HG03520 (cell line): Measurements from ENCODE around the gene NTSR1.

Source experiments
- ATAC-seq: cut with Tn5 transposase; IDR thresholded peaks from one replicate; pipeline ENCODE4 v1.9.1; 2021; ENCODE audit warnings: mild to moderate bottlenecking, moderate library complexity; ENCODE audit not compliant: unreplicated experiment

NTSR1 gene

DNA sequence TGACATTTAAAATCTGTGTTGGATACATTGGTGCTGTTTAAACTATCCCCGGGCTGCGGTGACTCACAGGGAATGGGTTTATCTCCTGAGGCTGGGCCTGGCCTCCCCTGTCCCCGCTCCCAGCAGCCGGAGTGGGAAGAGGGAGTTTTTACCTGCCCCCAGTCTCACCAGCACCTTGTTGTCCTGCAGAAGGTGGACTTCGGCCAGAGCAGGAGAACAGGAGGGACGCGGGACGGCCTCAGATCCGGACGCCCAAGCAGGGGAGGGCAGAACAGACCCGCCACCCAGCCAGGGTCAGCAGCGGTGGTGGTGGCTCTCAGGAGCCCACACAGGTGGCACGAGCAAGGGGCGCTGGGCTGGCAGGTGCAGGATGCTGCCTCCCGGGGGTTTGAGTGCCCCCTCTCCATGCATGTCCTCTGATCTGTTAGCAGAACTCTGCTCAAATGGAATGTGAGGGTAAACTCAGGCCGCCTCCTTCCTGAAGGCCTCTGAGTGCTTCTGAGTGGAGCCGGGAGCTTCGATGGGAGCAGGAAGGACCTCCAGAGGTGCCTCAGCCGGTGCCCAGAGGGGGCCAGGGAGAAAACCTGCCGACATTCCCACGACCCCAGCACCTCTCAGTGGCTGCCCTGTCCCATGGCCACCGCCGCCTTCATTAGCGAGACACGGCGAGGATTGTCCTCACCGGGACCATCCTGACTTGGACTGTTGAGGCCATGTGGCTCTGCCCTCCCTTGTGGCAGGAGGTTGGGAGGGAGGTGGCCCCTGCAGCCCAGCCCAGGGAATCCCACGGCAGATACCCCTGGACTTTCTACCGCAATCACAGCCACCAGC is 44.2 kb downstream of the NTSR1 start:
- ATAC-seq = no peak

GRCh38 chr20:62753626-62754025 is 45.0 kb downstream of the NTSR1 start:
- no peak for ATAC-seq

DNA sequence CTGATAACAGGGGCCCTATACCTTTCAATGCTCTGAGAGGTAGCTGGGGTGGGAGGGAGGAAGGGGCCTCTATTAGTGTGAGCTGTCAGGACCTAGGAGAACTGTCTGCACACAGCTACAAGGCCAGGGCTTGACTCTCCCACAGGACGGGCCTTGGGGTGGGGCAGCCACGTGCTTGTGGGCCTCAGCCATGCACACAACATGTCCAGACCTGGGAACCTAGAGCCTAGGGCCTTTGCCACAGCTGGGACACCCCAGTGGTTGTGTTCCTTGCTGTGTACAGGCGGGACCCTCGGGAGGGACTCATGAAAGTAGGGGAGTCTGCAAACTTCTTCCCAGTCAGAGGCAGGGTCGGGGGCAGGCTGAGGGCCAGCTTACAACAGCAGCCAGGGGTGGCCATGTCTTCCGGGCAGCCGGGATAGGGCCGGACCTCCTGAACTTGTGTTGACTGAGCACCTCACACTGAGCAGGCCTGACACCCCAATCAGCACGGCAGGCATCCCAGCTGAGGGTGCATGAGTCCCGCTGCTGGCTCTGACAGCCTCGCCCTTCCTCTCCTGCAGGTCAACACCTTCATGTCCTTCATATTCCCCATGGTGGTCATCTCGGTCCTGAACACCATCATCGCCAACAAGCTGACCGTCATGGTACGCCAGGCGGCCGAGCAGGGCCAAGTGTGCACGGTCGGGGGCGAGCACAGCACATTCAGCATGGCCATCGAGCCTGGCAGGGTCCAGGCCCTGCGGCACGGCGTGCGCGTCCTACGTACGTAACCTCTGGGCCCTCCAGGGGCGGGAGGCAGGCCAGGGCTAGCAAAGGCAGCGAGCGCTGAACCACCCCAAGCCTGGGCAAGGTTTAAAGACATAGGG is 45.7 kb downstream of the NTSR1 start:
- no peak for ATAC-seq

DNA sequence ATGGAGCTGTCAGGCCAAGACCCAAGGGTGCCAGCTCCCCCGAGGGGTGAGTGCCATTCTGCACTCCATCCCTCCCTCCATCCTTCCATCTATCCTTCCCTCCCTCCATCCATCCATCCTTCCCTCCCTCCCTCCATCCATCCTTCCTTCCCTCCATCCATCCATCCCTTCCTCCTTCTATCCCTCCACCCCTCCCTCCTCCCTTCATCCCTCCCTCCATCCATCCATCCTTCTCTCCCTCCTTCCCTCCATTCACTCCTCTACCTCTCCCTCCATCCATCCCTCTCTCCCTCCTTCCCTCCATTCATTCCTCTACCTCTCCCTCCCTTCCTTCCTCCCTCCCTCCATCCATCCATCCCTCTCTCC is 46.3 kb downstream of the NTSR1 start:
- no peak for ATAC-seq

DNA sequence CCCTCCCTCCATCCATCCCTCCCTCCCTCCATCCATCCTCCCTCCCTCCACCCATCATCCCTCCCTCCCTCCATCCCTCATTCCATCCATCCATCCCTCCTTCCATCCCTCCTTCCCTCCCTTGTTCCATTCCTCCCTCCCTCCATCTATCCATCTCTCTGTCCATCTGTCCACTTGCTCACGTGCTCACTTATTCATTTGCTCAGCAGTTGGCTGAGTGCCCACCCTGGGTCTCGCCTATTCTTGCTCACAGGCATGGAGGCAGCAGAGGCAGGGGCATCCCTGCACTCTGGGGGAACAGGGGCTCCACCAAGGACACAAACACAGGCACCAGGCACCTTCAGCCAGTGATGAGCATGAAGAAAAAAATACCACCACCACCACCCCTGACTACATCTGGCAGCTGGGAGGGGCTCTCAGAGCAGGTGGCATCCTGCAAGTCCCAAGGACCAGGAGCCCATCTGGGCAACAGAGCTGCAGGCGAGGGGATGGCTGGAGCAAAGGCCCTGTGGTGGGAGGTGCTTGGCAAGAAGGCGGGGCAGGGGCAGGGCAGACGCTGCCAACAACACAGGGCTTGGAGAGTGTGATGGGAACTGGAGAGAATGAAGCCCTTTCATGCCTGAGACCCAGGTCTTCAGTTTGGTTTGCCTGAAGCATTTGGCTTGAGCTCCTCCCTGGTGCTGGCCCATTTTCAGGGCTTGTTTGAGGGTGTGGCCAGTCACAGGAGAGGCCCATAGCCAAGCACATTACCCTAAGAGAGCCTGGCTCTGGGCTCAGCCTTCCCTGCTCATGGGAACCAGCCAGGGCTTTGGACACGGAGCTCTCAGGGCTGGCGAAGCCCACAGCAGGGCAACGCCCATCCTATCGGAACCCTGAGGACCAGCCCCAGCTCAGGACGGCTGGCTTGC is 47.4 kb downstream of the NTSR1 start:
- no peak for ATAC-seq

DNA sequence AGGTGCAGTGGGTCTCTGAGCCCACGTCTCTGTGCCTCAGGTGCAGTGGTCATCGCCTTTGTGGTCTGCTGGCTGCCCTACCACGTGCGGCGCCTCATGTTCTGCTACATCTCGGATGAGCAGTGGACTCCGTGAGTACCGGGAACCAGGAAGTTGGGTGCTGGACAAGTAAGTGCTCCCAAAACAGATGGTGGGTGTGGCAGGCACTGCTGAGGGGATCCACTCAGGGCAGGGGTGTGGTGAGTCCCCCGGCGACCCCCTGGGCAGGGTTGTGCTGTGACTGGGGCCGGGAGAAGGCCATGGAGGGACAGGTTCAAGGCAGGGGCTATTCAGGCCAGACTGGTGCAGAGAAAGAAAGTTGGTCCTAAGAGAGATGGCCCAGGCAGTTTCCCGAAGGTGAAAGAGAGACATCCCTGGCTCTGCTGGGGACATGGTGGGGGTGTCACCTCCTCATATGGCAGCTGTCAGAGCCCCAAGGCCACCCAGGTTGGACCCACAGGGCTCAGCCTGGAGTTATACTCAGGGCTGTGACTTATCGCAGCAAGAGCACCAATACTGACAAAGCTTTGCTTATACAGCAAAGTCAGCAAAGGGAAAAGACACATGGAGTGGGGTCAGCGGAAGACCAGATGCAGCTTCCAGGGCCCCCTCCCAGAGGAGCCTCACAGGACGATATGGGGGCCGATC is 49.7 kb downstream of the NTSR1 start:
- ATAC-seq = no peak

- ATAC-seq = no peak
These were observed 51.4 kb downstream of the NTSR1 start for GRCh38 chr20:62759981-62760431.

DNA sequence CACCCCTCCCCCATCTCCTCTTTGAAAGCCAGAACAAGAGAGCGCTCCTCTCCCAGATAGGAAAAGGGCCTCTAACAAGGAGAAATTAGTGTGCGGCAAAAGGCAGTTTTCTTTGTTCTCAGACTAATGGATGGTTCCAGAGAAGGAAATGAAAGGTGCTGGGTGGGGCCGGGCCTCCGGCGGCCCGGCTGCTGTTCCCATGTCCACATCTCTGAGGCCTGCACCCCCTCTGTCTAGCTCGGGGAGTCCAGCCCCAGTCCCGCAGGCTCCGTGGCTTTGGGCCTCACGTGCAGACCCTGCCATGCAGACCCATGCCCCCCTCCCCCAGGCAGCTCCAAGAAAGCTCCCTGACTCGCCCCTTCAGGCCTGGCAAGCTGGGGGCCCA is 51.8 kb downstream of the NTSR1 start:
- ATAC-seq = no peak

GRCh38 chr20:62760856-62761758 is 52.5 kb downstream of the NTSR1 start:
- ATAC-seq = no peak

DNA sequence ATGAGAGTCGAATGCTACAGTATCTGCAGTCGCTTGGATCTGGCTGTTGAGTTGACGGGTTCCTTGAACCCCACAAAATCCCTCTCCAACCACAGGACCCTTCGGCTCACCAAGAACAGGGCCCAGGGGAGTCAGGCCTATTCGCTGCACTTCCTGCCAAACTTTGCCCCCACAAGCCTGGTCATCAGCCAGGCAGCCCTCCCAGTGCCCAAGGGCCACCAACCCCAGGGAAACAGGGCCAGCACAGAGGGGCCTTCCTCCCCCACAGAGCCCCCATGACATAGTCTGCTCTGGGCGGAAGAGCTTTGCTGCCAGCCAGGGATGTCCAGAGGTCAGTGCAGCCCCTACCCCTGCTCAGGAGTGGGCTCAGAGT is 53.1 kb downstream of the NTSR1 start:
- no peak for ATAC-seq

DNA sequence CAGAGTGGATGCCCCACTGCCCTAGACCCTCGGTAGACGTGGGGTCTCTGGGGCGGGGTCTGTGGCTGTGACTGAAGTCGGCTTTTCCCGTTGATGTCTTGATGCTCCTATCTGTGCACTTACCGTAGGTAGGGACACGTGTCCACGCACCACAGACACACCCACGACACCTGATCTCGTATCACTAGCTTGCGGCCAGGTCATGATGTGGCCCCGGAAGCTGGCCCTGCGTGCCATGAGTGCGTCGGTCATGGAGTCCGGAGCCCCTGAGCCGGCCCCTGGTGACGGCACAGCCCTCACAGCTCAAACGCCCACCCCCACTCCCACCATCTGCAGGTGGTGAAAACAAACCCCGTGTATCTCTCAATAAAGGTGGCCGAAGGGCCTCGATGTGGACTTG is 53.7 kb downstream of the NTSR1 start:
- ATAC-seq = no peak

GRCh38 chr20:62762801-62763368 is 54.2 kb downstream of the NTSR1 start:
- no peak for ATAC-seq

- no peak for ATAC-seq
These were observed 54.8 kb downstream of the NTSR1 start for GRCh38 chr20:62763404-62763803.

DNA sequence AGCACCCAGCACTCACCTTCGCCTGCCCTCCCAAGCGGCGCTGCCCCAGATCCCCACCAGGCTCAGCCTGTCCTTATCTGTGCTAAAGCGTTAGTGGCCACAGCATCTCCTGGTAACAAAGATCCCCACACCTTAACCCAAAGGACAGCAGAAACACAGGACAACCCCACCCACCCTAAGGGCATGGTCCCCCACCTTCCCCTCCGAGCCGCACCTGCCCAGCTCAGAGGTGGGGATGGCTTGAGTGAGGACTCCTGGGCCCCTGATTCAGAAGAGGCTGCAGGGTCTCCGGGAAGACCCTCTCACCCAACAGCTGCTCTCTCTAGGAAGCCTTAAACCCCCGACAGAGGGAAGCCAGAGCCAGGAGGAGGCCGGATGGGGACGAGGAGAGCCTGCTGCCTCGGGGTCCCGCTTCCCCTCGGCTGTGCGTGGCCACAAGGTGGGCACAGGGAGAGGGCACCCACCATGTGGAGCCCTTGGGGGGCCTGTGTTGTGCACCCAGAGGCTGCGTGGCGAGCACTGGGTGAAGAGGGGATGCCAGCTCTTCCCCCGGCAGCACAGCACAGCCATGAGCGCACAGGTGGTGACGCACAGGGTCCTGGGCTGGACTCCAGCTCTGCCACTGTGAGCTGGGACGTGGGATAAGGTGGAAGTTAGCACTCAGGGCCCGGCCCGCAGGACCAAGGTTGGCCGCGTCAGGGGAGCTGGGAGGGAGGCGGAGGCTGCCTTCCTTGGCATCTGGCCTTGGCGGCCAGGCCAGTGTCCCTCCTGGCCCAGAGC is 55.7 kb downstream of the NTSR1 start:
- no peak for ATAC-seq

DNA sequence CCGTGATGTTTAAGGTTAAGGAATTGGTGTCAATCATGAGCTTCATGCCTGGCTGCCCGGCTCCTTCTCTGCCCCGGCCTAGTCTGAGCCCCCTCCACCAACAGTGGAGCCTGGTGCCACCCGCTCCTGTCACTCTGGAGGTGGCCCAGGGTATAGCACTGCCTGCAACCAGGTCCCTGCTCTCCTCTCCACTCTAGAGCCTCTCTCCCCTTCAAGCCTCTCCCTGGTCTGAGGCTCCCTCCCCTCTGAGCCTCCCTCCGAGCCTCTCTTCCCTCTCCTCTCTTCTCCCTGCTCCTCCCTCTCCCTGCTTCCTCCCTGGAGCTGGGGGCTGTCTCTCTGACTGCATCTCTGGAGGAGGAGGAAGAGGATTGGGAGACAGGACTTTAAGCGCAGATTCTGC is 56.4 kb downstream of the NTSR1 start:
- no peak for ATAC-seq

DNA sequence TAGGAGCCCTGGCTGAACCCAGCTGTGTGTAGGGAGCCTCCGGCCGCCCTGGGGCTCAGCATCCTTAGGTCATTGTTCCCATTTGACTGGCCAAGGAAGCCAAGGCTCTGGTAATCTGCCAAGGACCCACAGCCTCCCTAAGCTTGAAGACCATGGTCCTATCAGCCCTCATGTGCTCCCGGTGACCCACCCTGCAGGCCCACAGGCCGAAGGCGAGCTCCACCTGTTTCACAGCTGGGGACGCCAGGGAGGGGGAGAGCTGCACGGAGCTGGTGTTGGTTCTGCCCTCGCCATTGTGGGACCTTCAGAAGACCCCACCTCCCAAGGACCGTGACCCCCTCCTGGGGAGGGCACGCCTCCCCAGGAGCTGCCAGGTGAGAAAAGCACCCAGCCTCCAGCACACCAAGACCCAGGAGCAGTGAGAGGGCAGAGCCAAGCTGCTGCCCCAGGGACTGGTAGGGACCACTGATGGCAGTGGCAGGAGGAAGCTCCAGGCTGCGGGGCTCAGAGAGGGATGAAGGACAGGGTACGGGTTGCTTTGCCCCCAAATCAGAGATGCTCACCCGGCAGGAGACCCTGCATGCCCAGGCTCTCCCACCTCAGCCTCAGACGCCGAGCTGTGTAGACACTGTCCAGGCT is 56.9 kb downstream of the NTSR1 start:
- no peak for ATAC-seq

DNA sequence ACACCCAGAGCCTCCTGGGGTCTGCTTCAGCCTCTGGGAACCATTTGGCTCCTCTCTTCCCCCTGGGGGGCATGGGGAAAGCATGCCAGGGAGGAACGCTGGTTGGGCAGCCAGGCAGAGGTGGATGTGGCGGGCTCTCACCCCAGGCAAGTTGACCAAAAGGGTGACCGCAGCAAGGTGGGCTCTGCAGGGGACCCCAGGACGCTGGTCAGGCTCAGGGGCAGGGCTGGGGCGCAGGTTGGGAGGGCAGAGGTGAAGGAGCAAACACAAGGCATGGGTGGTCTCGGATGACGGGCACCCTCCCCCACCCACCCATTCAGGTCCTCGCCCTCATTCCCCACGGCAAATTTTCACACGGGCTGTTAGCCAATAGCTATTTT is 57.4 kb downstream of the NTSR1 start:
- ATAC-seq = no peak

DNA sequence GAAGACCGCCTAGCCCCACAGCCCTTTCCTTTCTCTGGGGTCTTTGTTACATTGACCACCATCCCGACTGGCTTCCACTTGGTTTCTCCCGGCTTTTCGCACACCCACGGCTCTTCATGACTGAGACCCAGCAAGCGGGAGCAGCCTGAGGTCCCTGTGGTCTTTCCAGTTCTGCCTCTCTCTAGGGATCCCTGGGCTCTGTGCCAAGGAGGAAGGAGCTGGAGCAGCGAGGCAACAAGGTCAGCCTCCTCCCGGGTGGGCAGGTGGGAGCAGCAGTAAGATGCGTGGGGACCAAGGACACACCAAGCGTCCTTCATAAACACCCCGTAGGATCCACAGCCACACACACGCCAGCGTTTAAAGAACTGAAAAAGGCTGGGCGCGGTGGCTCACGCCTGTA is 58.1 kb downstream of the NTSR1 start:
- no peak for ATAC-seq
